Raji (cell line): ENCODE measurements around the gene PMEPA1.

ENCODE experiments used
- POLR2A ChIP-seq: IDR thresholded peaks from 2 replicates; pipeline ENCODE4 v1.6.1; 2011; ENCODE audit warnings: low read depth, low read length, control low read depth; ENCODE audit not compliant: insufficient read depth

Gene PMEPA1

GRCh38 chr20:57625978-57626377 lies 83.8 kb downstream of the PMEPA1 start:
- no peak for TF ChIP-seq POLR2A

GRCh38 chr20:57625181-57625958 lies 84.4 kb downstream of the PMEPA1 start:
- no peak for TF ChIP-seq POLR2A

GRCh38 chr20:57624124-57624523 lies 85.7 kb downstream of the PMEPA1 start:
- no peak for TF ChIP-seq POLR2A

- no peak for TF ChIP-seq POLR2A
These were observed 87.0 kb downstream of the PMEPA1 start for GRCh38 chr20:57622579-57623381.

- TF ChIP-seq POLR2A: no peak
These were observed 87.6 kb downstream of the PMEPA1 start for GRCh38 chr20:57622201-57622570.

GRCh38 chr20:57621421-57622200 lies 88.2 kb downstream of the PMEPA1 start:
- no peak for TF ChIP-seq POLR2A

GRCh38 chr20:57620999-57621398 lies 88.8 kb downstream of the PMEPA1 start:
- TF ChIP-seq POLR2A: no peak

GRCh38 chr20:57620274-57620990 lies 89.4 kb downstream of the PMEPA1 start, which contains the start of gene ZBP1:
TSS of gene ZBP1 (minus strand) at chr20:57620426. CDS start at chr20:57620295, 131 bp downstream.
- TF ChIP-seq POLR2A: no peak

GRCh38 chr20:57619051-57619831 lies 90.6 kb downstream of the PMEPA1 start:
- no peak for TF ChIP-seq POLR2A

- no peak for TF ChIP-seq POLR2A
These were observed 91.1 kb downstream of the PMEPA1 start for GRCh38 chr20:57618764-57619050.

- no peak for TF ChIP-seq POLR2A
These were observed 91.6 kb downstream of the PMEPA1 start for GRCh38 chr20:57618091-57618763.

GRCh38 chr20:57617079-57617795 lies 92.6 kb downstream of the PMEPA1 start:
- TF ChIP-seq POLR2A: no peak

- TF ChIP-seq POLR2A: no peak
These were observed 93.5 kb downstream of the PMEPA1 start for GRCh38 chr20:57616143-57616951.

GRCh38 chr20:57615445-57615811 lies 94.4 kb downstream of the PMEPA1 start:
- TF ChIP-seq POLR2A: no peak
